ENCODE measurements around the gene LILRA2.

DNA sequence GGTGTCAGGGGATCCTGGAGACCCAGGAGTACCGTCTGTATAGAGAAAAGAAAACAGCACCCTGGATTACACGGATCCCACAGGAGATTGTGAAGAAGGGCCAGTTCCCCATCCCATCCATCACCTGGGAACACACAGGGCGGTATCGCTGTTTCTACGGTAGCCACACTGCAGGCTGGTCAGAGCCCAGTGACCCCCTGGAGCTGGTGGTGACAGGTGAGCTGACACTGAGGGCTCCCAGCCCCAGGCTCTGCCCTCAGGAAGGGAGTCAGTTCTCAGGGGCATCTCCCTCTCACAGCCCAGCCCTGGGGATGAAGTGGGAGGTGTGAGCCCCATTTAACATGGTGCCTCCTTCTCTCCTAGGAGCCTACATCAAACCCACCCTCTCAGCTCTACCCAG lies 21.1 kb downstream of the LILRA2 start:
- TF ChIP-seq, protein P1, sequence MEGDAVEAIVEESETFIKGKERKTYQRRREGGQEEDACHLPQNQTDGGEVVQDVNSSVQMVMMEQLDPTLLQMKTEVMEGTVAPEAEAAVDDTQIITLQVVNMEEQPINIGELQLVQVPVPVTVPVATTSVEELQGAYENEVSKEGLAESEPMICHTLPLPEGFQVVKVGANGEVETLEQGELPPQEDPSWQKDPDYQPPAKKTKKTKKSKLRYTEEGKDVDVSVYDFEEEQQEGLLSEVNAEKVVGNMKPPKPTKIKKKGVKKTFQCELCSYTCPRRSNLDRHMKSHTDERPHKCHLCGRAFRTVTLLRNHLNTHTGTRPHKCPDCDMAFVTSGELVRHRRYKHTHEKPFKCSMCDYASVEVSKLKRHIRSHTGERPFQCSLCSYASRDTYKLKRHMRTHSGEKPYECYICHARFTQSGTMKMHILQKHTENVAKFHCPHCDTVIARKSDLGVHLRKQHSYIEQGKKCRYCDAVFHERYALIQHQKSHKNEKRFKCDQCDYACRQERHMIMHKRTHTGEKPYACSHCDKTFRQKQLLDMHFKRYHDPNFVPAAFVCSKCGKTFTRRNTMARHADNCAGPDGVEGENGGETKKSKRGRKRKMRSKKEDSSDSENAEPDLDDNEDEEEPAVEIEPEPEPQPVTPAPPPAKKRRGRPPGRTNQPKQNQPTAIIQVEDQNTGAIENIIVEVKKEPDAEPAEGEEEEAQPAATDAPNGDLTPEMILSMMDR (IDR thresholded peaks at IDR 0.05), result no peak
- TF ChIP-seq POLR2A (IDR thresholded peaks at IDR 0.05), result no peak
- no peak for TF ChIP-seq POLR2AphosphoS5 (IDR thresholded peaks at IDR 0.05)

Data from prostate gland (tissue), 2 donors.